ENCODE results near the gene DNAJC24. TPM values are rescaled to one million over a fixed set of nuclear protein-coding genes. Genes with fewer than 3 reads are reported as not detected.

The DNAJC24 gene
- total and polyA plus RNA-seq, 2 experiments from 2014 or later, result 20.3 to 21.3 TPM

- TF ChIP-seq EZH2 (IDR thresholded peaks at IDR 0.05; ENCODE audit: low read depth, unreplicated experiment) (no peak), CREB1 (CRISPR knock-in tag; IDR thresholded peaks at IDR 0.05; ENCODE audit: low read depth) (no peak), POLR2AphosphoS5 (IDR thresholded peaks at IDR 0.05; ENCODE audit: low read depth) (no peak), EZH2phosphoT487 (IDR thresholded peaks at IDR 0.05; ENCODE audit: unreplicated experiment) (no peak), ETS1 (IDR thresholded peaks at IDR 0.05) (no peak), ZNF331 (CRISPR knock-in tag; IDR thresholded peaks at IDR 0.05; ENCODE audit: low read depth) (no peak), NANOG (IDR thresholded peaks at IDR 0.05; ENCODE audit: borderline replicate concordance) (no peak), REST (IDR thresholded peaks at IDR 0.05; ENCODE audit: unreplicated experiment) (no peak), STAT1 (IDR thresholded peaks at IDR 0.05; ENCODE audit: unreplicated experiment) (no peak), ZNF462 (CRISPR knock-in tag; IDR thresholded peaks at IDR 0.05) (no peak), JUNB (IDR thresholded peaks at IDR 0.05; ENCODE audit: unreplicated experiment) (no peak), CTCF (conservative IDR thresholded peaks at IDR 0.05; ENCODE audit: low read depth in 2 of 2) (no peak), ZNF114 (CRISPR knock-in tag; IDR thresholded peaks at IDR 0.05) (no peak)
- Histone ChIP-seq H3K4me2 (no peak overlapping the region), H4K20me1 (replicated peaks; ENCODE audit: insufficient read depth) (no peaks in the 10 kb centered on the region), H3K79me2 (replicated peaks; ENCODE audit: insufficient read depth) (no peaks in the 10 kb centered on the region), H3K27ac (ENCODE audit: low read depth) (no peak overlapping the region), H3K27me3 (ENCODE audit: insufficient read depth) (no peaks in the 10 kb centered on the region), H3K36me3 (ENCODE audit: insufficient read depth) (no peaks in the 10 kb centered on the region), H2AFZ (no peak overlapping the region), H3F3A (replicated peaks; ENCODE audit: low read depth) (no peaks in the 10 kb centered on the region), H3K9me2 (ENCODE audit: insufficient read depth) (no peaks in the 10 kb centered on the region; the same call in 1 of the 2 replicates), H3K4me3 (no peak overlapping the region), H3K4me1 (ENCODE audit: insufficient read depth) (no peaks in the 10 kb centered on the region)
- H3K36me3 Mint-ChIP-seq (ENCODE audit: low read depth), result peaks cover 4% of the 10 kb centered on the region; the same call in 1 of the 3 replicates
- peaks cover 6% of the 10 kb centered on the region; the same call in 1 of the 3 replicates for H3K9me3 Mint-ChIP-seq
- H3K27me3 Mint-ChIP-seq (ENCODE audit: insufficient read depth, low read depth, poor library complexity), result peaks cover 2% of the 10 kb centered on the region
- H3K4me3 Mint-ChIP-seq, result no peak overlapping the region
- H3K4me1 Mint-ChIP-seq, result peaks cover 4% of the 10 kb centered on the region; the same call in 2 of the 3 replicates
- DNase-seq (ENCODE audit: low spot score) (no peak), ATAC-seq (no peak)
- no peak overlapping the region for H3K27ac Mint-ChIP-seq
These were observed 46.5 kb upstream of the DNAJC24 start for GRCh38 chr11:31323145-31323544.

Measured in GM23338 (cell line).